Chondrocyte (in vitro differentiated cells): Measurements from ENCODE around the gene OR6B3. TPM values are rescaled to one million over a fixed set of nuclear protein-coding genes. Genes with fewer than 3 reads are reported as not detected.

ENCODE experiments used
- DNase-seq: peaks from one replicate; pipeline ENCODE4 v3.0.0; 2021; ENCODE audit warnings: mixed read lengths, low spot score
- H3K27ac Mint-ChIP-seq: one replicate; pipeline ENCODE4 v1.8.0; 2021; ENCODE audit warnings: mild to moderate bottlenecking, moderate library complexity, mixed read lengths; ENCODE audit not compliant: unreplicated experiment
- H3K27me3 Mint-ChIP-seq: 2 replicates; pipeline ENCODE4 v1.8.0; 2021; ENCODE audit warnings: low read depth, mixed read lengths
- H3K36me3 Mint-ChIP-seq: 2 replicates; pipeline ENCODE4 v1.8.0; 2021; ENCODE audit warnings: low read depth, mixed read lengths
- H3K4me1 Mint-ChIP-seq: 2 replicates; pipeline ENCODE4 v1.8.0; 2021; ENCODE audit warnings: low read depth, mild to moderate bottlenecking, mixed read lengths
- H3K4me3 Mint-ChIP-seq: one replicate; pipeline ENCODE4 v1.8.0; 2021; ENCODE audit warnings: mild to moderate bottlenecking, moderate library complexity, mixed read lengths; ENCODE audit not compliant: unreplicated experiment
- H3K9me3 Mint-ChIP-seq: 2 replicates; pipeline ENCODE4 v1.8.0; 2021; ENCODE audit warnings: low read depth, mixed read lengths
- CTCF ChIP-seq: fragments of 200-600 bp; sonication (generic); IDR thresholded peaks from 2 replicates; pipeline ENCODE4 v1.5.0; 2021; ENCODE audit warnings: antibody characterized with exemption, mild to moderate bottlenecking, moderate library complexity
- long read RNA-seq: library from polyadenylated mRNA; stranded (forward); transcript quantifications from one replicate; pipeline ENCODE4 v2.0.0, GENCODE V29; 2021
- total RNA-seq: library from RNA; stranded (reverse); gene quantifications from 3 replicates; pipeline ENCODE4 v1.2.1, GENCODE V29; 2021

OR6B3 gene
- total RNA-seq, result not detected in 3 replicates
- long read RNA-seq, result 0 reads

GRCh38 chr2:240053173-240054155 lies at the start of gene OR6B3:
Gene OR6B3, minus strand, starts transcription at chr2:240053521.
- DNase-seq, result no peak
- Mint-ChIP-seq H3K27me3 (peaks cover 78% of the 10 kb centered on the region), H3K27ac (no peak within 1 kb of the TSS), H3K9me3 (no peaks in the 10 kb centered on the region), H3K36me3 (no peaks in the 10 kb centered on the region), H3K4me3 (no peak within 1 kb of the TSS), H3K4me1 (no peaks in the 10 kb centered on the region)
- no peak for TF ChIP-seq CTCF

- H3K36me3 Mint-ChIP-seq, result peaks cover 13% of the 10 kb centered on the region
- no peak for TF ChIP-seq CTCF
- no peak overlapping the region for H3K4me3 Mint-ChIP-seq
- H3K27ac Mint-ChIP-seq, result no peak overlapping the region
- no peak for DNase-seq
- no peaks in the 10 kb centered on the region for H3K4me1 Mint-ChIP-seq
- H3K27me3 Mint-ChIP-seq, result peaks cover 76% of the 10 kb centered on the region
- H3K9me3 Mint-ChIP-seq, result peaks cover 41% of the 10 kb centered on the region
Measured at GRCh38 chr2:240098349-240098748, 45.0 kb upstream of the OR6B3 start.

- Mint-ChIP-seq H3K36me3 (peaks cover 15% of the 10 kb centered on the region), H3K27me3 (peaks cover 75% of the 10 kb centered on the region), H3K4me3 (no peak overlapping the region), H3K9me3 (peaks cover 47% of the 10 kb centered on the region), H3K27ac (no peak overlapping the region), H3K4me1 (no peaks in the 10 kb centered on the region)
- DNase-seq, result peak; percentile 93
- no peak for TF ChIP-seq CTCF
Measured at GRCh38 chr2:240095556-240096523, 42.5 kb upstream of the OR6B3 start.

GRCh38 chr2:240089306-240089705 lies 36.0 kb upstream of the OR6B3 start:
- no peak overlapping the region for H3K4me3 Mint-ChIP-seq
- peaks cover 7% of the 10 kb centered on the region for H3K36me3 Mint-ChIP-seq
- H3K27ac Mint-ChIP-seq, result no peak overlapping the region
- no peak for TF ChIP-seq CTCF
- DNase-seq, result no peak
- no peaks in the 10 kb centered on the region for H3K4me1 Mint-ChIP-seq
- H3K27me3 Mint-ChIP-seq, result peaks cover 31% of the 10 kb centered on the region
- peaks cover 41% of the 10 kb centered on the region for H3K9me3 Mint-ChIP-seq

- H3K9me3 Mint-ChIP-seq, result peaks cover 28% of the 10 kb centered on the region
- no peak overlapping the region for H3K27ac Mint-ChIP-seq
- no peak overlapping the region for H3K4me3 Mint-ChIP-seq
- no peak for TF ChIP-seq CTCF
- no peaks in the 10 kb centered on the region for H3K4me1 Mint-ChIP-seq
- no peak for DNase-seq
- peaks cover 5% of the 10 kb centered on the region for H3K36me3 Mint-ChIP-seq
- H3K27me3 Mint-ChIP-seq, result peaks cover 18% of the 10 kb centered on the region
Measured at GRCh38 chr2:240086563-240086962, 33.2 kb upstream of the OR6B3 start.
